GM12878 (cell line): ENCODE measurements around the gene NPDC1.

Experiments used
- CEBPB ChIP-seq, 2 experiments: fragments of 150-350 bp in 1 of 2; IDR thresholded peaks; 2 replicates each; pipeline ENCODE4 v1.6.1; 2012 to 2014; ENCODE audit warnings: low read depth in 2 of 2, low read length in 2 of 2, borderline replicate concordance in 1 of 2, inconsistent platforms in 1 of 2
- CHD4 ChIP-seq: fragments of 200-600 bp; sonication (generic); IDR thresholded peaks from 2 replicates; pipeline ENCODE4 v1.6.1; 2016; ENCODE audit warnings: mild to moderate bottlenecking
- CTCF ChIP-seq, 3 experiments: IDR thresholded peaks in 2 of 3; conservative IDR thresholded peaks in 1 of 3; 2 replicates each; pipeline ENCODE4 v1.5.1; 2011; ENCODE audit warnings: low read depth in 3 of 3, low read length in 3 of 3, mild to moderate bottlenecking in 3 of 3, control low read depth in 2 of 3, moderate library complexity in 2 of 3, inconsistent platforms in 1 of 3, mixed read lengths in 1 of 3; ENCODE audit not compliant: control insufficient read depth in 2 of 3, insufficient read depth in 1 of 3; ENCODE audit errors: extremely low read depth in 1 of 3
- GABPA ChIP-seq: IDR thresholded peaks from 2 replicates; pipeline ENCODE4 v1.6.1; 2014; ENCODE audit warnings: antibody characterized with exemption, low read depth, mild to moderate bottlenecking, inconsistent platforms
- RAD21 ChIP-seq: IDR thresholded peaks from 2 replicates; pipeline ENCODE4 v1.6.1; 2011; ENCODE audit warnings: mild to moderate bottlenecking, low read depth, low read length, moderate library complexity; ENCODE audit not compliant: insufficient read depth
- REST ChIP-seq: IDR thresholded peaks from 2 replicates; pipeline ENCODE4 v1.6.1; 2012; ENCODE audit warnings: mild to moderate bottlenecking, low read depth, low read length
- STAT1 ChIP-seq: fragments of 450-650 bp; conservative IDR thresholded peaks from 2 replicates; pipeline ENCODE4 v1.6.1; 2014; ENCODE audit warnings: antibody characterized with exemption, mild to moderate bottlenecking

- TF ChIP-seq CTCF (IDR thresholded peaks at IDR 0.05 in 2 of 3, conservative IDR thresholded peaks at IDR 0.05 in 1 of 3; ENCODE audit: control insufficient read depth in 2 of 3, extremely low read depth in 1 of 3, insufficient read depth in 1 of 3, low read depth in 3 of 3, low read length in 3 of 3) (no peak), CHD4 (no peak), GABPA (no peak), REST (no peak), CEBPB (IDR thresholded peaks at IDR 0.05; ENCODE audit: borderline replicate concordance in 1 of 2, low read depth in 2 of 2, low read length in 2 of 2) (no peak), RAD21 (no peak), STAT1 (no peak)
Observed at GRCh38 chr9:136994180-136994887, 51.6 kb downstream of the NPDC1 start.
